SK-N-SH (cell line): Measurements from ENCODE around the gene PSAT1. TPM values are rescaled to one million over a fixed set of nuclear protein-coding genes. Genes with fewer than 3 reads are reported as not detected.

ENCODE experiments used
- CTCF ChIA-PET: fragments of 300-600, 350-600 bp; formaldehyde crosslinking; extraction: SDS; loops from one replicate; lab custom pipeline; 2021; lab: Yijun Ruan, JAX
- POLR2A ChIA-PET: fragments of 350-600 bp; sonication (Branson Sonifier 250); formaldehyde crosslinking; extraction: SDS; loops from one replicate; lab custom pipeline; 2020; ENCODE audit warnings: antibody characterized with exemption, inconsistent platforms; lab: Yijun Ruan, JAX
- DNase-seq: peaks from one replicate; pipeline ENCODE4 v3.0.0; 2012
- H2AFZ ChIP-seq: fragments of 200-600 bp; sonication (generic); 2 replicates; pipeline ENCODE4 v1.8.1; 2016; ENCODE audit warnings: antibody characterized with exemption, mild to moderate bottlenecking, low read depth
- H3F3A ChIP-seq: fragments of 200-600 bp; sonication (generic); replicated peaks from 2 replicates; pipeline ENCODE3; 2016; ENCODE audit warnings: antibody characterized with exemption, mild to moderate bottlenecking; ENCODE audit not compliant: insufficient read depth
- H3K27ac ChIP-seq, 2 experiments: fragments of 200-500 bp in 1 of 2; fragments of 200-600 bp in 1 of 2; sonication (Bioruptor generic) in 1 of 2; sonication (generic), shearing (Covaris generic) in 1 of 2; 2 replicates each; pipeline versions ENCODE4 v1.5.1 to v1.6.1; 2014 to 2016; ENCODE audit warnings: low read depth in 2 of 2, inconsistent platforms in 1 of 2, low read length in 1 of 2, mild to moderate bottlenecking in 1 of 2, mixed read lengths in 1 of 2
- H3K27me3 ChIP-seq: fragments of 200-600 bp; sonication (generic), shearing (Covaris generic); 2 replicates; pipeline ENCODE4 v1.6.1; 2016; ENCODE audit warnings: mixed run types; ENCODE audit not compliant: insufficient read depth
- H3K36me3 ChIP-seq, 2 experiments: fragments of 200-500 bp in 1 of 2; fragments of 200-600 bp in 1 of 2; sonication (Bioruptor generic) in 1 of 2; sonication (generic) in 1 of 2; replicated peaks in 1 of 2; 2 replicates each; pipeline versions ENCODE3 to v1.5.1; 2014 to 2016; ENCODE audit warnings: low read length in 1 of 2, mild to moderate bottlenecking in 1 of 2; ENCODE audit not compliant: insufficient read depth in 2 of 2, control insufficient read depth in 1 of 2
- H3K4me1 ChIP-seq, 2 experiments: fragments of 200-500 bp in 1 of 2; fragments of 200-600 bp in 1 of 2; sonication (Bioruptor generic) in 1 of 2; sonication (generic), shearing (Covaris generic) in 1 of 2; 2 replicates each; pipeline versions ENCODE4 v1.5.1 to v1.6.1; 2014 to 2016; ENCODE audit warnings: low read depth in 1 of 2, low read length in 1 of 2, mixed run types in 1 of 2; ENCODE audit not compliant: insufficient read depth in 2 of 2, control insufficient read depth in 1 of 2
- H3K4me2 ChIP-seq: fragments of 200-600 bp; sonication (generic), shearing (Covaris generic); 2 replicates; pipeline ENCODE4 v1.6.1; 2017; ENCODE audit warnings: mixed run types
- H3K4me3 ChIP-seq, 2 experiments: fragments of 200-500 bp in 1 of 2; fragments of 200-600 bp in 1 of 2; sonication (Bioruptor generic) in 1 of 2; sonication (generic), shearing (Covaris generic) in 1 of 2; 2 replicates each; pipeline versions ENCODE4 v1.5.1 to v1.8.1; 2014 to 2016; ENCODE audit warnings: low read depth in 2 of 2, inconsistent platforms in 1 of 2, low read length in 1 of 2, mild to moderate bottlenecking in 1 of 2, mixed read lengths in 1 of 2, moderate library complexity in 1 of 2
- H3K79me2 ChIP-seq: fragments of 200-600 bp; sonication (generic); 2 replicates; pipeline ENCODE4 v1.8.1; 2017; ENCODE audit warnings: mild to moderate bottlenecking; ENCODE audit not compliant: insufficient read depth
- H3K9ac ChIP-seq: fragments of 200-600 bp; sonication (generic); 2 replicates; pipeline ENCODE4 v1.6.1; 2017; ENCODE audit warnings: mixed run types
- H3K9me2 ChIP-seq: fragments of 200-600 bp; sonication (generic); 2 replicates; pipeline ENCODE4 v1.6.1; 2017; ENCODE audit warnings: mixed run types
- H3K9me3 ChIP-seq: fragments of 200-600 bp; sonication (generic); 2 replicates; pipeline ENCODE4 v1.6.1; 2017; ENCODE audit warnings: mixed run types, mild to moderate bottlenecking, moderate library complexity
- H4K20me1 ChIP-seq: fragments of 200-600 bp; sonication (generic); 2 replicates; pipeline ENCODE4 v1.6.1; 2017; ENCODE audit warnings: mild to moderate bottlenecking, mixed run types; ENCODE audit not compliant: insufficient read depth
- EZH2phosphoT487 ChIP-seq: fragments of 200-600 bp; sonication (generic); IDR thresholded peaks from 2 replicates; pipeline ENCODE4 v1.6.1; 2017; ENCODE audit warnings: low read depth, mixed run types, mild to moderate bottlenecking, antibody characterized with exemption, moderate library complexity, borderline replicate concordance
- GABPA ChIP-seq: IDR thresholded peaks from 2 replicates; pipeline ENCODE4 v1.4.0; 2012; ENCODE audit warnings: low read depth, mild to moderate bottlenecking
- MXI1 ChIP-seq: IDR thresholded peaks from 2 replicates; pipeline ENCODE4 v1.6.1; 2012; ENCODE audit warnings: mild to moderate bottlenecking, low read depth, low read length, improper control_type of control experiment
- NFIC ChIP-seq: IDR thresholded peaks from 2 replicates; pipeline ENCODE4 v1.4.0; 2012; ENCODE audit warnings: borderline replicate concordance
- RAD21 ChIP-seq: IDR thresholded peaks from 2 replicates; pipeline ENCODE4 v1.6.1; 2012; ENCODE audit warnings: mild to moderate bottlenecking, low read length
- RXRA ChIP-seq: IDR thresholded peaks from 2 replicates; pipeline ENCODE4 v1.4.0; 2012; ENCODE audit warnings: low read depth, mild to moderate bottlenecking, borderline replicate concordance
- SIN3A ChIP-seq: IDR thresholded peaks from 2 replicates; pipeline ENCODE4 v1.6.1; 2012; ENCODE audit warnings: low read depth, mild to moderate bottlenecking, low read length, moderate library complexity, borderline replicate concordance
- TCF12 ChIP-seq: IDR thresholded peaks from 2 replicates; pipeline ENCODE4 v1.4.0; 2012
- TEAD4 ChIP-seq: IDR thresholded peaks from 2 replicates; pipeline ENCODE4 v1.4.0; 2012; ENCODE audit warnings: mild to moderate bottlenecking, borderline replicate concordance; ENCODE audit not compliant: insufficient read depth
- WGBS: methylation state at CpG from one replicate; pipeline ENCODE4 v1.1.6; 2017; ENCODE audit warnings: low lambda C conversion rate; 5-methylcytosine and 5-hydroxymethylcytosine counted together
- polyA plus RNA-seq, 3 experiments: library from polyadenylated mRNA; depleted of rRNA; stranded (reverse); fragments of >200 nt; gene quantifications; 2 replicates each; pipeline ENCODE4 v1.2.3, GENCODE V29; 2012
- TF ChIP-seq, protein P1 (sequence below): IDR thresholded peaks from 2 replicates; pipeline ENCODE4 v1.6.1; 2012; ENCODE audit warnings: mild to moderate bottlenecking, low read depth, low read length, moderate library complexity
- TF ChIP-seq, protein P2 (sequence below): fragments of 150-350 bp; IDR thresholded peaks from 2 replicates; pipeline ENCODE4 v1.6.1; 2016; ENCODE audit warnings: mild to moderate bottlenecking, low read depth, low read length
- TF ChIP-seq, protein P3 (sequence below): IDR thresholded peaks from 2 replicates; pipeline ENCODE4; 2012

The PSAT1 gene
- polyA plus RNA-seq, 1 of the 3 experiments (the other 2 are of a cell fraction), result 37.0 TPM

DNA sequence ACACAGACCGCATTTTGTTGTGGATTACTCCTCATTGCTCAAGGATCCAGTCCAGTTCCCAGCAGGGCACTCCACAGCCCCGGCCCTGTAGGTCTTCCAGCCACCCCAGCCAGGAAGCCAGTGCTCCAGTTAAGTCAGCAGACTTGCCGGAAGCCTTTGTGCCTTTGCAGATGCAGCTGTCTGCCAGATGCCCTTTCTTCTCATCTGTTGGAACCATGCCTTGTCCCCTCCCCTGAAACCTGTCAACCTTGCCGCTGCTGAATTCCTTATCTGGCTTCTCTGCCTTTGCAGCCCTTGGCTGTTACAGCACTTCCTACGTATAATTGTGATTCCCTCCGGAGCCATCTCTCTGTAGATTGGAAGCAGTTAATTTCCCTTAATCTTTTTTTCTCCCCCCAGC is 28.4 kb downstream of the PSAT1 start (continued):
- TF ChIP-seq, protein P1, sequence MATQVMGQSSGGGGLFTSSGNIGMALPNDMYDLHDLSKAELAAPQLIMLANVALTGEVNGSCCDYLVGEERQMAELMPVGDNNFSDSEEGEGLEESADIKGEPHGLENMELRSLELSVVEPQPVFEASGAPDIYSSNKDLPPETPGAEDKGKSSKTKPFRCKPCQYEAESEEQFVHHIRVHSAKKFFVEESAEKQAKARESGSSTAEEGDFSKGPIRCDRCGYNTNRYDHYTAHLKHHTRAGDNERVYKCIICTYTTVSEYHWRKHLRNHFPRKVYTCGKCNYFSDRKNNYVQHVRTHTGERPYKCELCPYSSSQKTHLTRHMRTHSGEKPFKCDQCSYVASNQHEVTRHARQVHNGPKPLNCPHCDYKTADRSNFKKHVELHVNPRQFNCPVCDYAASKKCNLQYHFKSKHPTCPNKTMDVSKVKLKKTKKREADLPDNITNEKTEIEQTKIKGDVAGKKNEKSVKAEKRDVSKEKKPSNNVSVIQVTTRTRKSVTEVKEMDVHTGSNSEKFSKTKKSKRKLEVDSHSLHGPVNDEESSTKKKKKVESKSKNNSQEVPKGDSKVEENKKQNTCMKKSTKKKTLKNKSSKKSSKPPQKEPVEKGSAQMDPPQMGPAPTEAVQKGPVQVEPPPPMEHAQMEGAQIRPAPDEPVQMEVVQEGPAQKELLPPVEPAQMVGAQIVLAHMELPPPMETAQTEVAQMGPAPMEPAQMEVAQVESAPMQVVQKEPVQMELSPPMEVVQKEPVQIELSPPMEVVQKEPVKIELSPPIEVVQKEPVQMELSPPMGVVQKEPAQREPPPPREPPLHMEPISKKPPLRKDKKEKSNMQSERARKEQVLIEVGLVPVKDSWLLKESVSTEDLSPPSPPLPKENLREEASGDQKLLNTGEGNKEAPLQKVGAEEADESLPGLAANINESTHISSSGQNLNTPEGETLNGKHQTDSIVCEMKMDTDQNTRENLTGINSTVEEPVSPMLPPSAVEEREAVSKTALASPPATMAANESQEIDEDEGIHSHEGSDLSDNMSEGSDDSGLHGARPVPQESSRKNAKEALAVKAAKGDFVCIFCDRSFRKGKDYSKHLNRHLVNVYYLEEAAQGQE, result no peak
- TF ChIP-seq, protein P2, sequence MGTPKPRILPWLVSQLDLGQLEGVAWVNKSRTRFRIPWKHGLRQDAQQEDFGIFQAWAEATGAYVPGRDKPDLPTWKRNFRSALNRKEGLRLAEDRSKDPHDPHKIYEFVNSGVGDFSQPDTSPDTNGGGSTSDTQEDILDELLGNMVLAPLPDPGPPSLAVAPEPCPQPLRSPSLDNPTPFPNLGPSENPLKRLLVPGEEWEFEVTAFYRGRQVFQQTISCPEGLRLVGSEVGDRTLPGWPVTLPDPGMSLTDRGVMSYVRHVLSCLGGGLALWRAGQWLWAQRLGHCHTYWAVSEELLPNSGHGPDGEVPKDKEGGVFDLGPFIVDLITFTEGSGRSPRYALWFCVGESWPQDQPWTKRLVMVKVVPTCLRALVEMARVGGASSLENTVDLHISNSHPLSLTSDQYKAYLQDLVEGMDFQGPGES, result no peak
- peak; percentile 55; the same call in 1 of the 2 replicates for TF ChIP-seq SIN3A
- TF ChIP-seq RXRA, result no peak
- no peak for TF ChIP-seq NFIC
- TF ChIP-seq, protein P3, sequence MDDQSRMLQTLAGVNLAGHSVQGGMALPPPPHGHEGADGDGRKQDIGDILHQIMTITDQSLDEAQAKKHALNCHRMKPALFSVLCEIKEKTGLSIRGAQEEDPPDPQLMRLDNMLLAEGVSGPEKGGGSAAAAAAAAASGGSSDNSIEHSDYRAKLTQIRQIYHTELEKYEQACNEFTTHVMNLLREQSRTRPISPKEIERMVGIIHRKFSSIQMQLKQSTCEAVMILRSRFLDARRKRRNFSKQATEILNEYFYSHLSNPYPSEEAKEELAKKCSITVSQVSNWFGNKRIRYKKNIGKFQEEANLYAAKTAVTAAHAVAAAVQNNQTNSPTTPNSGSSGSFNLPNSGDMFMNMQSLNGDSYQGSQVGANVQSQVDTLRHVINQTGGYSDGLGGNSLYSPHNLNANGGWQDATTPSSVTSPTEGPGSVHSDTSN, result no peak
- no peak for TF ChIP-seq EZH2phosphoT487
- TF ChIP-seq TCF12, result peak; percentile 87

DNA sequence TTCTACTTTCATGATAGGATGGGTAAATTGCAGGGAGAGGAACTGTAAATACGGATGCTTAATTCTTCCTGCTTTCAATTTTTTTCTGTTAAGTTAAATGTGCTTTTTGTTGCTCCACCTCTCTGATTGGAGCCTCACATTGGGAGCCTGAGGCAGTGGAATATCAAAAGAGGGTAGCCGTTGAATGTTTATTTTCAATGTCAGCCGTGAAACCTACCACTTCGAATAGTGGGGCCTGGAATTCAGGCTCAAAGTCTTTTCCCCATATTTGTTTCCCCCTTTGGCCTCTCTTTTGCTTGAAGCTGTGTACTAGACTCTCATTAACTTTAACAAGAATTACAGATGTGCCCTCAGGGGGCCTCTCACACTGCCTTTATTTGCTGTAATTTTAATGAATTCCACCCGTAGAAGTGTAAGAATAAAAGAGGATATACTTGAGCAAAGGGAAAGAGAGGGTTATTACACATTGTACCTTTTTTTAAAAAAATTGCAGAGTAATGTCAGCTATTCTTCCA is 29.0 kb downstream of the PSAT1 start:
- WGBS, result 63% methylated on average over 5 of the region's 5 CpGs
- CTCF ChIA-PET, result interaction anchor here (2.5 kb wide), 1 partner anchor 44 kb away, joined by 10 read pairs; no protein-coding TSS in a partner anchor

More for the DNA sequence above, 29.0 kb downstream of the PSAT1 start:
- Histone ChIP-seq H3F3A (no peaks in the 10 kb centered on the region), H3K36me3 (peaks cover 19 to 34% of the 10 kb centered on the region in 2 experiments), H3K4me3 (no peak overlapping the region), H3K4me2 (no peak overlapping the region), H3K9me2 (no peaks in the 10 kb centered on the region), H3K4me1 (peaks cover 0 to 35% of the 10 kb centered on the region in 2 experiments; a peak in 2 of 4 replicates), H3K9me3 (no peaks in the 10 kb centered on the region), H3K9ac (no peak overlapping the region), H4K20me1 (no peaks in the 10 kb centered on the region), H2AFZ (no peak overlapping the region), H3K27ac (peak overlapping the region in 1 of 2 experiments; percentile 99; a peak in 2 of 4 replicates), H3K79me2 (no peaks in the 10 kb centered on the region), H3K27me3 (no peaks in the 10 kb centered on the region)
- TF ChIP-seq TEAD4, result no peak
- peak; percentile 9; the same call in 1 of the 2 replicates for TF ChIP-seq RAD21
- 0 out of 2 replicates have a peak, but pooled peaks have one; percentile 49 for TF ChIP-seq MXI1
- TF ChIP-seq GABPA, result no peak
- peak; percentile 44 for DNase-seq
- POLR2A ChIA-PET, result interaction anchor here (2.7 kb wide), 1 partner anchor 29 kb away, joined by 23 read pairs; the partner anchor contains the start of gene PSAT1
